GM21390 (cell line): Measurements from ENCODE around the gene USP34.
"Not testable (repeated sequence)": the region's sequence is repeated elsewhere in the genome, so short reads cannot be mapped to it uniquely, and the experiment has no call there.

Experiments
- ATAC-seq: cut with Tn5 transposase; IDR thresholded peaks from one replicate; pipeline ENCODE4 v1.9.1; 2021; ENCODE audit not compliant: unreplicated experiment

Gene USP34

GRCh38 chr2:61431345-61431744 is 39.5 kb downstream of the USP34 start:
- no peak for ATAC-seq

GRCh38 chr2:61426267-61426897 is 44.5 kb downstream of the USP34 start:
- peak; percentile 70 for ATAC-seq

DNA sequence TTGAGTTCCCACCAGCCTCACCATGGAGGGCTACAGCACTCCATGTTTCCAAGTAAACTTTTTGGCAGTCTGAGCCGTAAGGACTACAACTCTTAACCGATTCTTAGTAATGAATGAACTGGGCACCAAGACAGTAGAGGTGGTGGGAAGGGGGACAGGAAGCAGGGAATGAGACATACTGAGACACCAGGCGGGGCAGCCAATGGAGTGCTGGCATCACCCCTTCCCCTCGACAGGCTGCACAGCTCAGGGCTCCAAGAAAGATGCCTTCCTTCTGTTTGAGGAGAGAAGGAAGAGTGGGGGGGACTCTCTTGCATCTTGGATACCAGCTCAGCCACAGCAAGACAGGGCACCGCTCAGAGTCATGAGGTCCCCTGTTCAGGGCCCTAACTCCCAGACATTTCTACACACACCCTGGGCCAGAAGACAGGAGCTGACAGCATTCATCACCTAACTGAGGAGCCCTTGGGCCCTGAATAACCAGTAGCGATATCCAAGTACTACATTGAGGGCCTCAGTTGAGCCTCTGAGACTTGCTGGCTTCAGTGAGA is 45.2 kb downstream of the USP34 start:
- ATAC-seq, result peak; percentile 9

DNA sequence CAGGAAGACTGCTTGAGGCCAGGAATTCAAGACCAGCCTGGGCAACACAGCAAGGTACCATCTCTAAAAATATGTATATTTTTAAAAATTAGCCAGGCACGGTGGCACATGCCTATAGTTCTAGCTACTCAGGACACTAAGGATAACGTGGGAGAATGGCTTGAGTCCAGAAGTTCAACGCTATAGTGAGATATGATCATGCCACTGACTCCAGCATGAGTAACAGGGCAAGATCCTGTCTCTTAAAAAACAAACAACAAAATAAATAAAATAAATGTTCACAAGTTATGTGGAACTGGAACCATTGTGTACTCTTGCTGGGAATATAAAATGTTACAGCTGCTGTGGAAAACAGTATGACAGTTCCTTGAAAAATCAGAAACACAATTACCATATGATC is 47.2 kb downstream of the USP34 start:
- no peak for ATAC-seq

- ATAC-seq, result no peak
These were observed 49.3 kb downstream of the USP34 start for GRCh38 chr2:61421611-61422010.

- no peak for ATAC-seq
These were observed 49.8 kb downstream of the USP34 start for GRCh38 chr2:61420991-61421544.

DNA sequence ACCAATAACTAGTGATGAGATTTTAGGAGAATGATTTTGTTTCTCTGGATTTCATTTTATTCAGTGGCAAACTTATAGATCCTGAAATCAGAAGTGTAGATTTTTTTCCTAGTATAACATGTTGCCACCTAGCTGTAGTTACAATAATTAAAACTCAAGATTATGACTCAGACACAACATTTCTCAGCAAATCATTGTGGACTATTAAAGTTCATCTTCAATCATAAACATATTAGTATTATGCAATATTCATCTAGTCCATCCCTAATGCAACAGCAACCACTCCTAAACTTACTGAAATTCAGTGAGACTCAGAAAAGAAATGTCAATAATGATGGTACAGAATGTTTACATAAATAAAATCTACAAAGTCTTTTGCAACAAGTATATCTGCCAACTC is 51.3 kb downstream of the USP34 start:
- ATAC-seq, result no peak

DNA sequence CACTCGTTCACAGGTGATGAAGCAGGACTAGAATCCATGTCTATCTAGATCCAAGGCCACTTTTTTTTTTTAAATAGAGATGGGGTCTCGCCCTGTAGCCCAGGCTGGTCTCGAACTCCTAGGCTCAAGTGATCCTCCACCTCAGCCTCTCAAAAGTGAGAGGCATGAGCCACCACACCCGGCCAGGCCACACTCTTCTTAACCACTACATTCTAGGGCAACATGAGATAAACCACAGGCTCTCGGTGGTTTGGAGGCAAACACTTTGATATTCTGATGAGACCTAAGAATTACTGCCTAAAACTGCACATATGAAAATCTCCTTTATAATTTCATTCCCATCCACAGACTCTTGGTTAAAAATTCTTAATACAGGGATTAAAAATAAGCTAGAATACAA is 51.8 kb downstream of the USP34 start:
- peak; percentile 74 for ATAC-seq

DNA sequence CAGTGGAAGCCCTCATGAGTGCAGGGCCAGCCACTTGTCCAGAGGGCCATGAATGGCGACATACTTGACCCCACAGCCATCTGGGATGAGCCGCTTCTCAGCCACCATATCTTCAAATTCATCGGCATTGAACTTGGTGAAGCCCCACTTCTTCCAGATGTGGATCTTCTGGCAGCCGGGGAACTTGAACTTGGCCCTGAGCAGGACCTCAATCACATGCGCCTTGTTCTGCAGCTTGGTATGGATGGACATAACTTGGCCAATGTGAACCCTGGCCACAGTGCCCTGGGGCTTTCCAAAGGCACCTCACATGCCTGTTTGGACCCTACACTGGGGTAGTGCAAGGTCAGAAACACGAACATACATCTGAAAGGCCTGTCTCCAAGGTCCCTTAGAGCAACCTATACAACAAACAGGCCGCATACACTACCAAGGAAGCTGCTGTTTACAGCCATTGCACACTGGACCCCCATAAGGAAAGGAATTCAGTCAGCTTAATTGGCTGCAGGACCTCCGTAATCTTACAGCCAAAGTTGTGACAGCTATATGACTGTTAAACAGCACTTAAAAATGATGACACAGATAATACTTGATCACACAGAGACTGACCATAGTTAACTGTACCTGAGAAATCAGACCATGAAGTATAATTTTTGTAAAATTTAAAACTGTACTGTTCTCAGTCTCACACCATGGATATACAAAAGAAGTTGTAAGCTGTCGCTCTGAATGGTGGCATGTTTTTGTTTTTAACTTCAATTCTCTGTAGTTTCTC is 53.8 kb downstream of the USP34 start:
- ATAC-seq, result no peak

DNA sequence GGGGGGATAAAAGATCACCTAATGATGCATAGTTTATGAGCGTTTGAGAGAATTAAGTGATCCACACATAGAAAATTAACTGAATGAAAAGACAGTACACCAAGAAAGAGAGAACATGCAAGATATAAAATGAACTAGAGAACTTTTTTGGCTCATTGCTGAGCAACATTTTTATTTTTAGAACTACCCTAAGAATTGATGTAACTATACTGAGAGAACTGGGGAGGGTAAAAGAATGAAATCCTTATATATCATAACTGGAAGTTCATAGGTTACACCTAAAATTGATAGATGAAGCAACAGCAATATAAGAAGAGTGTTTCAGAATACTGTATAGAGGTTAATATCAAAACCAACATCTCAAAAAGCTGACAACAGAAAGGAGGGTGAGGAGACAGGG is 55.6 kb downstream of the USP34 start:
- no peak for ATAC-seq

GRCh38 chr2:61414674-61415073 is 56.2 kb downstream of the USP34 start:
- ATAC-seq, result no peak

GRCh38 chr2:61411109-61411508 is 59.8 kb downstream of the USP34 start:
- ATAC-seq, result no peak

- ATAC-seq, result no peak
These were observed 60.7 kb downstream of the USP34 start for GRCh38 chr2:61410185-61410584.

DNA sequence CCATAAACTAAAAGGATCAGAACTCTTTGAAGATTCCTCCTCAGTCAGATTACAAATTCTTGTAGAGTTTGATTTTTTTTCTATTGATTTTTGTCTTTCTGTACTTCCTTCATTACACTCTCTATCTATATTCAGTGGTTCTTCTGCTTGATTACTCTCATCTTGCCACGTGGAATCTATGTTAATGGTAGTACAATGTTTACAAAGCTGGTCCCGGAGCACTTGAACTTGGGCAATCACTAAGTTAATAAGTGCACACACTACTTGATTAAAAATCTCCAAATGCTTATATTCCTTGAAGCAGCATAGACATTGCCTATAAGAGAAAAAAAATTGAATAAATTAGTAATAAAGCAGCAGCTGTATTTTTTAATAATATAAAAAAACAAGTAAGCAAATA is 65.1 kb downstream of the USP34 start:
- no peak for ATAC-seq

DNA sequence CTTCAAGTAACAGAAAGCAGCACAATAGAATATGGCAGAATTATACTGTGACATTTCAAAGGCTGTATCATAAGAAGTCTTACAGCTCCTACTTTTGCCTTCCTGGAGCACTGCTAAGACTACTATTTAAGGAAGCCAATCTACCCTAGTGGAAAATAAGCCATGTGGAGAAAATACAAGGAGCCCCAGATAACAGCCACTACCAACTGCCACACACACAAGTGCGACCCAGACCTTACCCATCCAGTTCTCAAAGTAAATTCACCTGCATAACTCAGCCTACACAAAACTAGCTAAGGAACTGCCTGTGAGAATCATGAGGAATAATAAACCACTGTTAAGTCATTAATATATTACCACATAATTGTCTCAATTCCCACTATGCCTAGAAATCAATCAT is 66.4 kb downstream of the USP34 start:
- ATAC-seq, result no peak

DNA sequence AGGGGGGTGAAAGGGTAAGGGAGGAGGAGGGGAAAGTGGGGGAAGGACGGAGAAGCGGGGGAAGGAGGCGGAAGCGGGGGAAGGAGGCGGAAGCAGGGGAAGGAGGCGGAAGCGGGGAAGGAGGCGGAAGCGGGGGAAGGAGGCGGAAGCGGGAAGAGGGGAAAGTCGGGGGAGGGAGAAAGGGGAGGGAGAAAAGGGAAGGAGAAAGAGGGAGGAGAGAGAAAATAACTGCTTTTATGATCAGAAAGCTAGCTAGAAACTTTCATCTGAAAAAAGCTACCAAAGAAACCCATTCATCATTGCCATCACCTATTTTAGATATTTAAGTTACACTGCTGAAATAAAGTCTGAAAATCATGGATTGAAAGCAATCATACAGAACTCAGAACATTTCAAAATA is 72.5 kb downstream of the USP34 start:
- no peak for ATAC-seq

GRCh38 chr2:61396005-61396404 is 74.9 kb downstream of the USP34 start:
- no peak for ATAC-seq

DNA sequence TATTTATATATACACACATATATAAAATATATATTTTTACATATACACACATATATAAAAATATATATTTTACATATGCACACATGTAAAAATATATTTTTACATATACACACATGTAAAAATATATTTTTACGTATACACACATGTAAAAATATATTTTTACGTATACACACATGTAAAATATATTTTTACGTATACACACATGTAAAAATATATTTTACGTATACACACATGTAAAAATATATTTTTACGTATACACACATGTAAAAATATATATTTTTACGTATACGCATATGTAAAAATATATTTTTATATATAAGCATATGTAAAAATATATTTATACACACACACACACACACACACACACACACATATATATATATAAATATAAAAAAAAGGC is 83.3 kb downstream of the USP34 start:
- not testable (repeated sequence) for ATAC-seq

DNA sequence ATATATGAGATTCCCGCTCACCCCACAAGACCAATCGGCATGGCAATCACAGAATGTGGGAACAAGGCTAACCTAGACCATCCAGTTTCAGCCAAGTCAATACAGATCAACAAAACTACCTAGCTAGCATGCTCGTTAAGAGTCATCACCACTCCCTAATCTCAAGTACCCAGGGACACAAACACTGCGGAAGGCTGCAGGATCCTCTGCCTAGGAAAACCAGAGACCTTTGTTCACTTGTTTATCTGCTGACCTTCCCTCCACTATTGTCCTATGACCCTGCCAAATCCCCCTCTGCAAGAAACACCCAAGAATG is 90.0 kb downstream of the USP34 start:
- ATAC-seq, result not testable (repeated sequence)

GRCh38 chr2:61380056-61380881 is 90.6 kb downstream of the USP34 start:
- ATAC-seq, result no peak

- no peak for ATAC-seq
These were observed 91.4 kb downstream of the USP34 start for GRCh38 chr2:61379521-61379920.
